WTC11 (cell line): Measurements from ENCODE around the gene ANKRD11. TPM values are rescaled to one million over a fixed set of nuclear protein-coding genes. Genes with fewer than 3 reads are reported as not detected.

ENCODE experiments used
- ATAC-seq: fragments of 200-7000 bp; cut with Tn5 transposase; 2 replicates; pipeline ENCODE4 v1.10.0; 2021; ENCODE audit warnings: mild to moderate bottlenecking, moderate library complexity
- CTCF ChIA-PET: fragments of 300-600 bp; sonication (Branson Sonifier 250); formaldehyde crosslinking; loops from one replicate; lab custom pipeline; 2021; ENCODE audit warnings: antibody characterized with exemption; lab: Charles Lee
- POLR2A ChIA-PET: fragments of 350-600 bp; sonication (Branson Sonifier 250); formaldehyde crosslinking; loops from one replicate; lab custom pipeline; 2021; ENCODE audit warnings: antibody characterized with exemption; lab: Charles Lee
- DNase-seq: peaks from one replicate; pipeline ENCODE4 v3.0.0; 2021; ENCODE audit warnings: low spot score
- H3K27ac Mint-ChIP-seq: 2 replicates; pipeline ENCODE4 v1.8.0; 2021; ENCODE audit warnings: mixed read lengths
- H3K27me3 Mint-ChIP-seq: 2 replicates; pipeline ENCODE4 v1.8.0; 2021; ENCODE audit warnings: low read depth, mild to moderate bottlenecking, moderate library complexity, mixed read lengths
- H3K36me3 Mint-ChIP-seq: 2 replicates; pipeline ENCODE4 v1.8.0; 2021; ENCODE audit warnings: mixed read lengths
- H3K4me1 Mint-ChIP-seq: 2 replicates; pipeline ENCODE4 v1.8.0; 2022; ENCODE audit warnings: mixed read lengths
- H3K4me3 Mint-ChIP-seq: 2 replicates; pipeline ENCODE4 v1.8.0; 2021; ENCODE audit warnings: mild to moderate bottlenecking, moderate library complexity, mixed read lengths
- H3K9me3 Mint-ChIP-seq: 2 replicates; pipeline ENCODE4 v1.8.0; 2021; ENCODE audit warnings: mixed read lengths
- ARID4B ChIP-seq: sonication (generic); formaldehyde crosslinking; IDR thresholded peaks from 2 replicates; pipeline ENCODE4 v1.8.0; 2023; ENCODE audit warnings: missing genetic modification reagents, mild to moderate bottlenecking, borderline replicate concordance
- E2F4 ChIP-seq: sonication (generic); formaldehyde crosslinking; IDR thresholded peaks from 2 replicates; pipeline ENCODE4 v1.8.1; 2022; ENCODE audit warnings: low read depth, mild to moderate bottlenecking, moderate library complexity, missing genetic modification reagents, borderline replicate concordance
- ESRRA ChIP-seq: sonication (generic); formaldehyde crosslinking; IDR thresholded peaks from 2 replicates; pipeline ENCODE4 v1.8.1; 2022; ENCODE audit warnings: mild to moderate bottlenecking, missing genetic modification reagents, borderline replicate concordance
- ETV6 ChIP-seq: sonication (generic); formaldehyde crosslinking; IDR thresholded peaks from 2 replicates; pipeline ENCODE4 v1.8.1; 2022; ENCODE audit warnings: mild to moderate bottlenecking, missing genetic modification reagents
- FOXJ3 ChIP-seq: sonication (generic); formaldehyde crosslinking; IDR thresholded peaks from 2 replicates; pipeline ENCODE4 v1.9.0; 2021; ENCODE audit warnings: missing genetic modification reagents, mild to moderate bottlenecking, borderline replicate concordance
- FOXP1 ChIP-seq: sonication (generic); formaldehyde crosslinking; IDR thresholded peaks from 2 replicates; pipeline ENCODE4 v1.8.0; 2022; ENCODE audit warnings: missing genetic modification reagents, mild to moderate bottlenecking, moderate library complexity, borderline replicate concordance
- HMGA2 ChIP-seq: fragments of 250-450 bp; sonication (Bioruptor Pico); IDR thresholded peaks from 2 replicates; pipeline ENCODE4 v1.4.0; 2021; ENCODE audit warnings: mild to moderate bottlenecking, moderate library complexity
- IRF1 ChIP-seq: sonication (generic); formaldehyde crosslinking; IDR thresholded peaks from 2 replicates; pipeline ENCODE4 v1.8.0; 2023; ENCODE audit warnings: missing genetic modification reagents
- KAT7 ChIP-seq: sonication (generic); formaldehyde crosslinking; IDR thresholded peaks from 2 replicates; pipeline ENCODE4 v1.8.1; 2023; ENCODE audit warnings: missing genetic modification reagents, mild to moderate bottlenecking, borderline replicate concordance
- MAX ChIP-seq: sonication (generic); formaldehyde crosslinking; IDR thresholded peaks from 2 replicates; pipeline ENCODE4 v1.8.0; 2022; ENCODE audit warnings: mild to moderate bottlenecking, missing genetic modification reagents
- MLX ChIP-seq: sonication (generic); formaldehyde crosslinking; IDR thresholded peaks from 2 replicates; pipeline ENCODE4 v1.8.1; 2023; ENCODE audit warnings: mild to moderate bottlenecking, missing genetic modification reagents, moderate library complexity
- NFE2L1 ChIP-seq: sonication (generic); formaldehyde crosslinking; IDR thresholded peaks from 2 replicates; pipeline ENCODE4 v1.8.1; 2023; ENCODE audit warnings: missing genetic modification reagents
- RORB ChIP-seq: fragments of 250-450 bp; sonication (Bioruptor Pico); IDR thresholded peaks from 2 replicates; pipeline ENCODE4 v1.9.0; 2021; ENCODE audit warnings: mild to moderate bottlenecking
- SMAD4 ChIP-seq: sonication (generic); formaldehyde crosslinking; IDR thresholded peaks from 2 replicates; pipeline ENCODE4 v1.8.0; 2022; ENCODE audit warnings: mild to moderate bottlenecking, missing genetic modification reagents
- SP1 ChIP-seq: sonication (generic); formaldehyde crosslinking; conservative IDR thresholded peaks from 2 replicates; pipeline ENCODE4 v1.8.1; 2022; ENCODE audit warnings: missing genetic modification reagents
- STAT6 ChIP-seq: sonication (generic); formaldehyde crosslinking; conservative IDR thresholded peaks from 2 replicates; pipeline ENCODE4 v1.8.1; 2023; ENCODE audit warnings: mild to moderate bottlenecking, low read depth, missing genetic modification reagents, moderate library complexity
- TCF7 ChIP-seq: sonication (generic); formaldehyde crosslinking; IDR thresholded peaks from 2 replicates; pipeline ENCODE4 v1.8.0; 2022; ENCODE audit warnings: mild to moderate bottlenecking, low read depth, missing genetic modification reagents, moderate library complexity
- ZNF121 ChIP-seq: sonication (generic); formaldehyde crosslinking; IDR thresholded peaks from 2 replicates; pipeline ENCODE4 v1.8.0; 2023; ENCODE audit warnings: missing genetic modification reagents
- ZNF138 ChIP-seq: sonication (generic); formaldehyde crosslinking; conservative IDR thresholded peaks from 2 replicates; pipeline ENCODE4 v1.8.1; 2022; ENCODE audit warnings: mild to moderate bottlenecking, moderate library complexity, missing genetic modification reagents
- ZNF232 ChIP-seq: sonication (generic); formaldehyde crosslinking; IDR thresholded peaks from 2 replicates; pipeline ENCODE4 v1.8.0; 2022; ENCODE audit warnings: mild to moderate bottlenecking, missing genetic modification reagents
- ZNF396 ChIP-seq: fragments of 250-450 bp; sonication (Bioruptor Pico); IDR thresholded peaks from 2 replicates; pipeline ENCODE4 v1.8.0; 2021; ENCODE audit warnings: mild to moderate bottlenecking, moderate library complexity, borderline replicate concordance
- ZNF423 ChIP-seq: fragments of 250-450 bp; sonication (Bioruptor Pico); IDR thresholded peaks from 2 replicates; pipeline ENCODE4 v2.1.2; 2022; ENCODE audit warnings: mild to moderate bottlenecking, moderate library complexity
- total RNA-seq: library from RNA; stranded (reverse); gene quantifications from 3 replicates; pipeline ENCODE4 v1.2.3, GENCODE V29; 2021

ANKRD11 gene
- total RNA-seq, 1 experiment from 2014 or later = 184 TPM

GRCh38 chr16:89452241-89452640, 38.1 kb downstream of the ANKRD11 start:
- CTCF ChIA-PET = interaction anchor here (0.7 kb wide), 1 partner anchor 116 kb away, joined by 4 read pairs; no protein-coding TSS in a partner anchor

GRCh38 chr16:89450537-89450936, 39.8 kb downstream of the ANKRD11 start:
- Mint-ChIP-seq H3K36me3 (no peaks in the 10 kb centered on the region), H3K9me3 (no peaks in the 10 kb centered on the region), H3K4me3 (no peak overlapping the region), H3K4me1 (peaks cover 58% of the 10 kb centered on the region), H3K27ac (no peak overlapping the region; the same call in 1 of the 2 replicates), H3K27me3 (no peaks in the 10 kb centered on the region)
- DNase-seq (no peak), ATAC-seq (no peak)
- ChIA-PET POLR2A (no interaction called here), CTCF (interaction anchor here (1.2 kb wide), 1 partner anchor 24 kb away, joined by 4 read pairs; no protein-coding TSS in a partner anchor)
- no peak for TF ChIP-seq NFE2L1
- TF ChIP-seq ZNF121 (CRISPR knock-in tag) = 0 out of 2 replicates have a peak, but pooled peaks have one; percentile 57

More at GRCh38 chr16:89452241-89452640, 38.1 kb downstream of the ANKRD11 start:
- TF ChIP-seq ZNF232 (CRISPR knock-in tag) = no peak
- no peak for TF ChIP-seq E2F4 (CRISPR knock-in tag)
- no peak for TF ChIP-seq NFE2L1
- TF ChIP-seq ZNF121 (CRISPR knock-in tag) = 0 out of 2 replicates have a peak, but pooled peaks have one; percentile 15
- DNase-seq (no peak), ATAC-seq (no peak)
- POLR2A ChIA-PET = interaction anchor here (0.7 kb wide), 1 partner anchor 41 kb away, joined by 7 read pairs; no protein-coding TSS in a partner anchor
- Mint-ChIP-seq H3K27me3 (no peaks in the 10 kb centered on the region), H3K36me3 (peaks cover 2% of the 10 kb centered on the region; the same call in 1 of the 2 replicates), H3K4me3 (no peak overlapping the region), H3K4me1 (peaks cover 44% of the 10 kb centered on the region), H3K9me3 (no peaks in the 10 kb centered on the region), H3K27ac (no peak overlapping the region)

- H3K27ac Mint-ChIP-seq = peak overlapping the region; percentile 30
- peaks cover 65% of the 10 kb centered on the region for H3K4me1 Mint-ChIP-seq
- CTCF ChIA-PET = interaction anchor here (1.2 kb wide), 1 partner anchor 23 kb away, joined by 4 read pairs; no protein-coding TSS in a partner anchor
- ATAC-seq = no peak
- H3K27me3 Mint-ChIP-seq = no peaks in the 10 kb centered on the region
- no peak for DNase-seq
- POLR2A ChIA-PET = no interaction called here
- H3K36me3 Mint-ChIP-seq = no peaks in the 10 kb centered on the region
- H3K9me3 Mint-ChIP-seq = no peaks in the 10 kb centered on the region
- H3K4me3 Mint-ChIP-seq = no peak overlapping the region
- TF ChIP-seq IRF1 (CRISPR knock-in tag) (no peak), KAT7 (no peak), TCF7 (CRISPR knock-in tag) (no peak), SP1 (CRISPR knock-in tag) (no peak), ESRRA (CRISPR knock-in tag) (no peak), ZNF423 (CRISPR knock-in tag) (no peak), FOXP1 (CRISPR knock-in tag) (no peak), ETV6 (CRISPR knock-in tag) (no peak), ARID4B (CRISPR knock-in tag) (no peak), FOXJ3 (CRISPR knock-in tag) (no peak), MAX (no peak), MLX (CRISPR knock-in tag) (no peak), STAT6 (CRISPR knock-in tag) (no peak), ZNF138 (CRISPR knock-in tag) (no peak), ZNF396 (no peak), SMAD4 (CRISPR knock-in tag) (no peak), HMGA2 (CRISPR knock-in tag) (no peak), RORB (CRISPR knock-in tag) (no peak)
These were observed 40.5 kb downstream of the ANKRD11 start for GRCh38 chr16:89449726-89450335.
